ENCODE results near the gene LDLRAD3.

LDLRAD3 gene

GRCh38 chr11:36006556-36006955 is 62.7 kb downstream of the LDLRAD3 start:
- no peak for TF ChIP-seq CTCF (IDR thresholded peaks at IDR 0.05; ENCODE audit: insufficient read depth, low read depth, low read length, missing control alignments)
- H3K4me3 ChIP-seq (ENCODE audit: low read length), result no peak overlapping the region
- DNase-seq (ENCODE audit: low read depth), result no peak

- TF ChIP-seq CTCF (IDR thresholded peaks at IDR 0.05; ENCODE audit: insufficient read depth, low read depth, low read length, missing control alignments), result no peak
- no peak overlapping the region for H3K4me3 ChIP-seq (ENCODE audit: low read length)
- DNase-seq (ENCODE audit: low read depth), result peak; percentile 91
Observed at GRCh38 chr11:36007127-36007655, 63.3 kb downstream of the LDLRAD3 start.

GRCh38 chr11:36008584-36008983 is 64.7 kb downstream of the LDLRAD3 start:
- DNase-seq (ENCODE audit: low read depth), result peak; percentile 34
- no peak overlapping the region for H3K4me3 ChIP-seq (ENCODE audit: low read length)
- TF ChIP-seq CTCF (IDR thresholded peaks at IDR 0.05; ENCODE audit: insufficient read depth, low read depth, low read length, missing control alignments), result no peak

GRCh38 chr11:36009473-36009872 is 65.6 kb downstream of the LDLRAD3 start:
- H3K4me3 ChIP-seq (ENCODE audit: low read length), result no peak overlapping the region
- TF ChIP-seq CTCF (IDR thresholded peaks at IDR 0.05; ENCODE audit: insufficient read depth, low read depth, low read length, missing control alignments), result no peak
- DNase-seq (ENCODE audit: low read depth), result peak; percentile 68

GRCh38 chr11:36010010-36010740 is 66.3 kb downstream of the LDLRAD3 start:
- no peak for TF ChIP-seq CTCF (IDR thresholded peaks at IDR 0.05; ENCODE audit: insufficient read depth, low read depth, low read length, missing control alignments)
- peak; percentile 70 for DNase-seq (ENCODE audit: low read depth)
- no peak overlapping the region for H3K4me3 ChIP-seq (ENCODE audit: low read length)

- no peak for DNase-seq (ENCODE audit: low read depth)
- H3K4me3 ChIP-seq (ENCODE audit: low read length), result no peak overlapping the region
- TF ChIP-seq CTCF (IDR thresholded peaks at IDR 0.05; ENCODE audit: insufficient read depth, low read depth, low read length, missing control alignments), result no peak
Observed at GRCh38 chr11:36011574-36011973, 67.7 kb downstream of the LDLRAD3 start.

- DNase-seq (ENCODE audit: low read depth), result peak; percentile 67
- TF ChIP-seq CTCF (IDR thresholded peaks at IDR 0.05; ENCODE audit: insufficient read depth, low read depth, low read length, missing control alignments), result no peak
- H3K4me3 ChIP-seq (ENCODE audit: low read length), result no peak overlapping the region
Observed at GRCh38 chr11:36012455-36012854, 68.6 kb downstream of the LDLRAD3 start.
